OCI-LY3 (cell line): Measurements from ENCODE around the gene SPECC1.

ENCODE experiments used
- CTCF ChIP-seq: fragments of 200-600, 300-600 bp; sonication (generic); IDR thresholded peaks from 2 replicates; pipeline ENCODE4 v1.5.1; 2014; ENCODE audit warnings: antibody characterized with exemption, low read length, low read depth
- EZH2phosphoT487 ChIP-seq: fragments of 200-600 bp; shearing (Covaris generic); IDR thresholded peaks from 2 replicates; pipeline ENCODE4 v1.6.1; 2018; ENCODE audit warnings: antibody characterized with exemption, mixed run types, low read depth

GRCh38 chr17:20206068-20206467 is 196.9 kb downstream of the SPECC1 start:
- TF ChIP-seq CTCF = no peak
- TF ChIP-seq EZH2phosphoT487 = no peak
